ENCODE results near the gene CFAP45. TPM values are rescaled to one million over a fixed set of nuclear protein-coding genes. Genes with fewer than 3 reads are reported as not detected.
A peak's percentile ranks its signal among the peaks of the same experiment; 100 is the strongest.

The CFAP45 gene
- total and polyA plus RNA-seq, 2 of the 8 experiments (the other 6 are each of a cell fraction or from before 2014, with no cell fraction given) = 0.05 TPM; not detected in 1

GRCh38 chr1:159945483-159946241 is 45.7 kb upstream of the CFAP45 start, which contains the start of gene IGSF9:
Gene IGSF9, minus strand, starts transcription at chr1:159945613. Its CDS starts 2,159 bp downstream, at chr1:159943454.
- H3K4me2 ChIP-seq (ENCODE audit: insufficient read depth in 1 of 2, low read depth in 2 of 2, low read length in 2 of 2) = peak within 1 kb of the TSS; percentile 72 to 77
- no peaks in the 10 kb centered on the region for H3K9me3 ChIP-seq (ENCODE audit: insufficient read depth in 2 of 2, low read depth in 1 of 2, low read length in 1 of 2)
- CTCF ChIA-PET (ENCODE audit: partially characterized antibody) = interaction anchor here (0.7 to 35.5 kb wide), 18 partner anchors 9 to 156 kb away, joined by 3 to 696 read pairs (median 4); partner anchors contain the start of genes SLAMF9 and TAGLN2
- H4K91ac ChIP-seq (replicated peaks; ENCODE audit: insufficient read length, low read length) = peak within 1 kb of the TSS; percentile 76
- peak within 1 kb of the TSS; percentile 49 to 82 (median 62) for H3K4me3 ChIP-seq (ENCODE audit: extremely low read depth in 1 of 4, insufficient read depth in 2 of 4, low read depth in 3 of 4, low read length in 4 of 4)
- DNase-seq (ENCODE audit: low read depth in 1 of 2, low spot score in 2 of 2) = peak; percentile 81 to 96
- H3K36me3 ChIP-seq (ENCODE audit: control insufficient read depth in 2 of 4, insufficient read depth in 4 of 4, low read length in 3 of 4) = no peaks in the 10 kb centered on the region; a peak in 3 of 8 replicates
- peak within 1 kb of the TSS; percentile 32 for H3K56ac ChIP-seq (replicated peaks; ENCODE audit: insufficient read length, low read depth, low read length)
- WGBS, 2 experiments (ENCODE audit: extremely low coverage in 1 of 2, insufficient coverage in 1 of 2, insufficient read length in 1 of 2, insufficient replicate concordance in 2 of 2, low coverage in 1 of 2, low lambda C conversion rate in 2 of 2, missing lambda C conversion rate in 1 of 2) = 2% methylated on average over 41 of the region's 58 CpGs; no CpG with 5 or more reads in 1 of the 2 experiments
- peak within 1 kb of the TSS; percentile 47 for H2BK120ac ChIP-seq (replicated peaks; ENCODE audit: low read depth, low read length)
- peak within 1 kb of the TSS; percentile 92 for H4K5ac ChIP-seq (ENCODE audit: insufficient read length, low read depth, low read length)
- peak within 1 kb of the TSS; percentile 74 for H4K8ac ChIP-seq (ENCODE audit: extremely low read depth, insufficient read depth, low read length)
- peak within 1 kb of the TSS; percentile 81 for H3K18ac ChIP-seq (ENCODE audit: extremely low read depth, low read length)
- 0 out of 2 replicates have a peak within 1 kb of the TSS, but pooled peaks have one; percentile 40 for H2BK15ac ChIP-seq (ENCODE audit: low read length)
- H3K4me1 ChIP-seq (replicated peaks in 1 of 4; ENCODE audit: control insufficient read depth in 3 of 4, insufficient read depth in 4 of 4, low read length in 3 of 4) = peaks cover 7 to 24% (median 15%) of the 10 kb centered on the region in 4 experiments
- H4K20me1 ChIP-seq (replicated peaks in 1 of 2; ENCODE audit: control insufficient read depth in 1 of 2, insufficient read depth in 2 of 2, low read length in 2 of 2) = no peaks in the 10 kb centered on the region
- peak within 1 kb of the TSS; percentile 80; the same call in 1 of the 2 replicates for H3K27ac ChIP-seq (ENCODE audit: low read depth, low read length)
- no peaks in the 10 kb centered on the region for H3K27me3 ChIP-seq (replicated peaks in 1 of 4; ENCODE audit: control insufficient read depth in 3 of 4, extremely low read depth in 1 of 4, insufficient read depth in 3 of 4, low read length in 3 of 4)
- peak within 1 kb of the TSS; percentile 85; the same call in 1 of the 2 replicates for H2AK5ac ChIP-seq (ENCODE audit: low read depth, low read length)
- H2BK12ac ChIP-seq (ENCODE audit: low read depth, low read length) = peak within 1 kb of the TSS; percentile 60
- no peak for FAIRE-seq
- POLR2A ChIA-PET (ENCODE audit: partially characterized antibody) = interaction anchor here (0.6 to 2.8 kb wide), 23 partner anchors 8 to 164 kb away, joined by 3 to 19 read pairs (median 3); partner anchors contain the start of genes SLAMF9 and TAGLN2
- H3K79me2 ChIP-seq (ENCODE audit: control insufficient read depth in 1 of 2, insufficient read depth in 2 of 2, low read length in 2 of 2) = peaks cover 3 to 12% of the 10 kb centered on the region in 2 experiments; a peak in 2 of 4 replicates
- H3K4ac ChIP-seq (replicated peaks; ENCODE audit: insufficient read length, low read depth, low read length) = peak within 1 kb of the TSS; percentile 63
- peaks cover 2% of the 10 kb centered on the region; the same call in 1 of the 2 replicates for H3K79me1 ChIP-seq (ENCODE audit: low read depth, low read length)
- peak within 1 kb of the TSS; percentile 35 to 68 (median 40); a peak in 6 of 7 replicates for H3K9ac ChIP-seq (replicated peaks in 1 of 4; ENCODE audit: extremely low read depth in 1 of 4, low read depth in 3 of 4, low read length in 3 of 4)
- 0 out of 2 replicates have a peak within 1 kb of the TSS, but pooled peaks have one; percentile 15 for H2AFZ ChIP-seq (ENCODE audit: low read length)
- peaks cover 10% of the 10 kb centered on the region; the same call in 1 of the 2 replicates for H3K23me2 ChIP-seq (ENCODE audit: low read depth, low read length)
- peak within 1 kb of the TSS; percentile 88; the same call in 1 of the 2 replicates for H2BK5ac ChIP-seq (ENCODE audit: low read depth, low read length)
- H2BK20ac ChIP-seq (ENCODE audit: low read length) = peak within 1 kb of the TSS; percentile 72; the same call in 1 of the 2 replicates
- H3K23ac ChIP-seq (ENCODE audit: insufficient read length) = no peak within 1 kb of the TSS
- no peak within 1 kb of the TSS for H3K14ac ChIP-seq (ENCODE audit: insufficient read length)
- TF ChIP-seq SIX5 (IDR thresholded peaks at IDR 0.05; ENCODE audit: low read depth, low read length) = peak; percentile 66
- TF ChIP-seq BACH1 (IDR thresholded peaks at IDR 0.05; ENCODE audit: low read length) = peak; percentile 61
- TF ChIP-seq KDM5A (IDR thresholded peaks at IDR 0.05; ENCODE audit: low read length) = no peak
- TF ChIP-seq MAFK (IDR thresholded peaks at IDR 0.05; ENCODE audit: low read depth, low read length) = no peak
- peak; percentile 89 for TF ChIP-seq KDM4A (IDR thresholded peaks at IDR 0.05; ENCODE audit: low read depth, low read length, severe bottlenecking)
- peak; percentile 37 for TF ChIP-seq NANOG (IDR thresholded peaks at IDR 0.05; ENCODE audit: insufficient read depth, low read depth, low read length, poor library complexity, severe bottlenecking)
- TF ChIP-seq RBBP5 (IDR thresholded peaks at IDR 0.05; ENCODE audit: borderline replicate concordance, low read depth, low read length) = peak; percentile 84
- TF ChIP-seq RAD21 (IDR thresholded peaks at IDR 0.05 in 1 of 2, conservative IDR thresholded peaks at IDR 0.05 in 1 of 2; ENCODE audit: low read depth in 2 of 2, low read length in 2 of 2) = peak; percentile 37 to 44; a peak in 3 of 4 replicates
- 0 out of 2 replicates have a peak, but pooled peaks have one; percentile 58 for TF ChIP-seq SP1 (IDR thresholded peaks at IDR 0.05; ENCODE audit: low read depth, low read length)
- no peak; the same call in 1 of the 2 replicates for TF ChIP-seq TEAD4 (IDR thresholded peaks at IDR 0.05; ENCODE audit: low read depth, low read length)

Data from H1 (cell line).